ENCODE measurements around the gene ETS1.

ETS1 gene

GRCh38 chr11:128431931-128432330, 155.4 kb downstream of the ETS1 start:
- no peak for DNase-seq (ENCODE audit: low read depth)

- no peak for DNase-seq (ENCODE audit: low read depth)
Measured at GRCh38 chr11:128428935-128429334, 158.4 kb downstream of the ETS1 start.

GRCh38 chr11:128424851-128425285, 162.5 kb downstream of the ETS1 start:
- DNase-seq (ENCODE audit: low read depth): no peak

DNA sequence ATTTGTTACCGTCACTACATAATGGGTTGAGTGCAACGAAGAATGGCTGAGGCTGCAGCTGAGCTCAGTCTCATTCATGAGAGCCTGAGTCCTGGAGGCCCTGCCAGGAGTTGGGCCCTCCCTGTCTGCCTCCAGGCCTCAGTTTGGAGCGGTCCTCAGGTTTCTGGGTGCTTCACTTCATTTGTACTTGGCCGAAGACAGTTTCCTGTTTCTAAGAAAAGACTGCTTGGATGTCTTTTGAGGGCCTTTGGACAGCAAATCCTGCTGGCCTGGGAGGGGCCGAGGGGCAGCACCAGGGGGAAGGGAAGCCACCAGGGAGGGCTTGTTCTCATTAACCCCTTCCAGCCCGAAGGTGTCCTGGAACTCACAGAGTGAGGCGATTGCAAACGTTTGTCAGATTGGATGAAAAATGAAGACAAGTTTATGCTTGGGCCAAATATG, 163.1 kb downstream of the ETS1 start:
- no peak for DNase-seq (ENCODE audit: low read depth)

DNA sequence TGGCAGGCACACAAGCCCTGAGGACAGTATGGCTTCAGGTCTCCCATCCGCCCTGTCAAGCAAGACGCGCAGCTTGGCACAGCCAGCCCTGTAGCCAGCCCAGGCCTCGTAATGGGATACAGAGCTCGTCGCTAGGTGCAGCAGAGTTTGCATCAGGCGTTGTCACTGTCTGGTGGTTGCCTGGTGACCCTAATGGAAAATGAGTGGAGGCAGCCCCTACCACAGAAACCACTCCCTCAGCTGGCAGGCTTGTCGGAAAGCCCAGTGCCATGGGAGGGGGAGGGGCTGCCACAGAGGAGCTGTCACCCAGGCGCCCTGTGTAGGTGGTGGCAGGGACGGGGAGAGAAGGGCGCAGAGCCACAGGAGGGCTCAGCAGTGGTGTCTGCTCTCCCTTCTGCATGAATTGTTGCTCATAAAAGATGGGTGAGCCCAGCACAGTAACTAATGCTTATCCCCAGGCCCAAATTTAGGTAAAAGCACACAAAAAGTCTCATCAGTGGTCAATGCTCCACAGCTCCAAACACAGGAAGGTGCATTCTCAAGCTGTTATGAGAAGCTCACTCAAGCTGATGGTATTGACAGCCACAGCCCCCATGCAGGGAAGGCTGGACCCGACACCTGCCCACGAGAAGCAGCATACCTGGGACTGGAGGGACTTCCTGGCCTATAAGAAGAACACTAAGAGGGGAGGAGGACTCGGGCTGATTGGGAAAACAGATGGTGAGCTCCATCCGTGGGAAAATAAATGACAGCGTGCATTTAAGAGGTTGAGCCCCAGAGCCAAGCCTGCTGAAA, 164.6 kb downstream of the ETS1 start:
- DNase-seq (ENCODE audit: low read depth): peak; percentile 91

DNA sequence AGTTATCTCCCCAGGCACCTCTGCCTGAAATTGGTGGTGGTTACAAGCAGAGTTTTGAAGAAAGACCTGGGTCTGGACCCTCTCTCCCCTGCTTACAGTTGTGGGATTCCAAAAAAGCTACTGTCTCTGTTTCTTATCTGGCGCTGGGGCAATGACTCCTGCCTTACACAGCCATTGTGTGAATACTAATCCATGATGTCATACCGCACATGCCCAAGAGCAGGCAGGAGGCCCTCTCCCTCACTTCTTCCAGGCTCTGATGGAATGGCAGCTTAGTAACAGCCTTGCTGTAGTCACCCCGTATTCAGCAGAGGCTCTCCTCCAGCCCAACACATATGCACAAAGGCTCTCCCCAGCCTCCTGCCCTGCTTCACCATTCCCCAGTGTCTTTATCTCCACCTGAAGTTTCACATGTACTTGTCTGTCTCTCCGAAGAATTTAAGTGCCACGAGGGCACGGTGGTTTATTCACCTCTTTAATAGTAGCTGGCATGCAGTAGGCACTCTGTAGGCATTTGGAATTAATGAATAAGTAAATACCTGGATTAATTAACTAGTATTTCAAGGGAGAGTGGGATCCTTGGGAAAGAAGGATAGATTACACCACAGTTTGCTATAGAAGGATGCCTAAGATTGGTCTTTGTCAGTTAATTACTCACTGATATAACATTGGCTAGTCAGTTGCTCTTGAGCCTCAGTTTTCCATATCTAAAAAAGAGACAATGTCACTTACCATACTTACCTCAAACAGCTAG, 165.6 kb downstream of the ETS1 start:
- no peak for DNase-seq (ENCODE audit: low read depth)

DNA sequence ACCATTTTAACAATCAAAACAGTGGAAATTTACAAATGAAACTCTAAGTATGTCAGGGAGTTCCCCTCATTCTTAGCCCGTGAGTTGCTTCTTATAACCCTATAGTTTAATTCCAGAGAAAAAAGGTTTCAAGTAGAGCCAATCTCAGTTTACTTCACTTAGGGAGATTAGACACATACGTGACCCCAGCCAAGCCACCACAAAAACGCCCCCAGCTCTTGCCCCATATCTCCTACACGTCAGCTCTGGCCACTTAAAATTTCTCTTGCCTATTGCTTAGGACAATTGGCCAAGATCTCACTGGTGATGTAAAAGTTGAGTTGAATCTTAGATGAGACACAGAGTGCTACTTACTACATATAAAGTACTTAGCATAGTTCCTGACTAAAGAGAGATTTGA, 166.4 kb downstream of the ETS1 start:
- DNase-seq (ENCODE audit: low read depth): no peak

DNA sequence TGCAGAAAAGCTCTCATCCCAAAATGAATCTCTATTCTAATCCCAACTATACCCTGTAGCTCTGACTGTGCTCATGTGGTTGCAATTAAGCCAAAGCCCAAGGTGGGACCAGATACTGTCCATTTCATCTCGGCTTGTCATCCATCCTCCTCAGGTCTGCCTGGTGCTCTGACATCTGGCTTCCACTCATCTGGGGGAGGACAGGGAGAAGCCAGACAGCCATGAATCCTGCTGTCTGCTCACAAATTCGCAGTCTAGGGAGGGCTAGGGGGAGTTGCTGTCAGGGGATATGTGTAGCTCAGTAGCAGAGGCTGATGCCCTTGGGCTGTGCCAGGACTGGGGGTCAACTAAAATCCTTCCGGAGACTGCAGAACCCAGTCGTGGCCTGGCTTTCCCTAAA, 167.1 kb downstream of the ETS1 start:
- no peak for DNase-seq (ENCODE audit: low read depth)

GRCh38 chr11:128419012-128419767, 168.2 kb downstream of the ETS1 start:
- DNase-seq (ENCODE audit: low read depth): no peak

DNA sequence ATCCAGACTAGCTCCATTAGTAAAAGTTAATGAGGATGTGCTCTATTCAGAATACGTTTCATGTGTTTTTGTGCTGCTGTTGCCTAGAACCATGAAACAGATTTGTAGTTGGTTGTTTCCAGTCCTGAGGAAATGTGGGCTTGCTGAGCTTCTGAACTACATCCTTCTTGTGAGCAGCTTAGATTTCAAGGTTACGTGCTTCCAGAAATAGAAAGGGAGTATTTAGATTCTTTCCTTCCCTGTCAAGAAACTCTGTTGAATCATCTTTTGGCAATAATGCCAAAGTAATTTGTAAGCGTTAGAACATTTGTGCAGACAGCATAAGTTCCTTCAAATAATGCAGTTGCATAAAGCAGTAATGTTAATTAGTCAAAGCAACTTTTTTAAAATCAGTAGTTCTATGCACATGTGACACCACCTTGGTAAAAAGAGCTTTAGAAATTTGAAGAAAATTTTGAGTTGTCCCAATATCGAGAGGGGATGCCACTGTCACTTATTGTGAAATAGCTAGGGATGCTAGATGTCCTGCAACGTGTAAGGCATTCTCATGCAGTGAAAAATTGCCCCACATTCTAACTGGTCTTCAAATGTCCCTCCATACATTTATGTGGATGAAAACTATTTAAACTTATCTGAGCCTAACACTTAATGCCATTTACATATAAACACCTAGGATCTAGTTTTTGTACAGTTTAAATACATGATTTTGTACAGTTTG, 169.6 kb downstream of the ETS1 start:
- DNase-seq (ENCODE audit: low read depth): no peak

GRCh38 chr11:128416976-128417375, 170.4 kb downstream of the ETS1 start:
- DNase-seq (ENCODE audit: low read depth): no peak

- no peak for DNase-seq (ENCODE audit: low read depth)
Measured at GRCh38 chr11:128415539-128415938, 171.8 kb downstream of the ETS1 start.

DNA sequence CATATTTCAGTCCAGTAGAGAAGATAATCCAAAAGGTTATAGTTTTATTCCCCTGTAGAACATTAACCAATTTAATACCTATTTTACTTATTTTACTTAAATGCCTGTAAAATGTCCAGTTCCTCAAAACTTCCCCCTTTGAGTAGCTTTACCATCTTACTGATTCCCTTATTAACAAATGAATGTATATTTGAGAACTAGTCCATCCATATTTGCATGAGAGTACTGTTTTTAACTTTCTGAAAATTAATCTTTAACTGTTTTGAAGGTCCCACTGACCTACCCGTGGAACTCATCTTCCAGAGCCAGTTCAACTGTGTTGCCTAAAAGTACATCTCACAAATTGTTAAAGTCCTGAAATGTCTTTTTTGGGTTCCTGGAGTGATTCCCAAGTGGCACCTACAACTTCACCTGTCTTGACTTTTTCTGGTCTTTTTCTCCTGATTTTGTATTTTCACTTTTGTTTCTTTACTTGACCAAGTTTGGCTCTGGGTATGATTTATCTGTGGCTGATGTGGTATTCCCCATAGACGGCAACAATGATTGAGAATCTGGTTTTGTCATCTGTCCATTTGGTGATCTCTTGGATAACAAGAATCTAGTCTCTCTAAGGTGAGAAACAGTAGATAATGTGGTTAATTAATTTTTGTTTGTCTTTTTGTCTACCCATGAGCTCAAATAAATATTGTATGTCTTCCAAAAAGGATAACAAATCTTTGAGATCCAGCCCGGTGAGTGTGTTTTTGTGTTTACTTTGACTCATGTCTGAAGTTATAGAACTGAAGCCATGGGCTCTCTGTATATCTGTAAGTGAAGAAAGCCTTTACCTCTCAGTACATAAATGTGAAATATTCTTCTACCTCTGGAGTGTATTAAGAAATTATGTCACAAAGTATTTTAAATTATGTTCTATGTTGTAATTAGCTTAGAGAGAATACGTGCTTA, 174.2 kb downstream of the ETS1 start:
- DNase-seq (ENCODE audit: low read depth): no peak

- no peak for DNase-seq (ENCODE audit: low read depth)
Measured at GRCh38 chr11:128411812-128412211, 175.5 kb downstream of the ETS1 start.

GRCh38 chr11:128411150-128411549, 176.2 kb downstream of the ETS1 start:
- no peak for DNase-seq (ENCODE audit: low read depth)

DNA sequence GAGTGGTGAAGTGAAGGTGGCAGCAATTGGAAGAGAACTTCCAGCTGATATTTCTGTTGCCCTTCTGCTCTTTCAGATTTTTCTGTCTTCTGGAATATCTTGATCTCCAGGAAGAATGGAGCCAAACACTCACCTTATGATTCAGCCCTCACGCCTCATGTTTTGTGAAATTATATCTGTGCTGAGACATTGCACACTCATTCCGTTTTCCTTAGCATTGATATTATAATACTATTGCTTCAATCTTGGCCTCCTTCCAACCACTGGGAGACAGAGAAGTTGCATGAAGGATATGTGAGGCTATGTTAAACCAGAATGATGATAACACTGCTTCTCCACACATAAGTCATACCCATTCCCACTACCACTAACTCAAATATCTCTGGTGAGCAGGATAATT, 177.9 kb downstream of the ETS1 start:
- no peak for DNase-seq (ENCODE audit: low read depth)
